ENCODE results near the gene ANKRD6. TPM values are rescaled to one million over a fixed set of nuclear protein-coding genes. Genes with fewer than 3 reads are reported as not detected.

Gene ANKRD6
- 10 to 100 TPM in 3 of 4 donors, 1 to 10 TPM in 1; 9.3 to 26.0 (median 12.4) TPM for total RNA-seq

DNA sequence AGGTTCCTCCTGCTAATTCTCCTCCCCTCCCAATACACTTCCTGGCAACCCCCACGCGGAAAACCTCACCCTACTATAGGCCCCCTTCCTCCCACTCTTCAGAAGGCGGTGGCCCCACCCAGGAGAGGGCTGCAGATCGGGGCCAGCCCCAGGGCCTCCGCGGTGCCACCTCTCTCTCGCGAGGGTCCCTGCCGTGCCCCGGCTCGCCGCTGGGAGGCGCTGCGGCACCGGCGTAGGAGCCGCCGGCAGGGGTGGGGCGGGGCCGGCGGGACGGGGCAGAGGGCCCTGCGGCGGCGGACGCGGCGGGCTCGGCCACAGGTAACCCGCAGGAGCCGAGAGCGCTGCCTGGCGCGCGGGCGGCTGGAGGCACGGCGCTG, at the start of gene ANKRD6:
ANKRD6 (plus strand) TSS at position 278 of the 377 bp plus-strand sequence. CDS start 133,825 bp downstream, outside the sequence.
- peak; percentile 86 for DNase-seq (ENCODE audit: low spot score)
- peak in 2 of 3 donors; percentile 81 to 94 for TF ChIP-seq CTCF (IDR thresholded peaks at IDR 0.05)
- peak; percentile 96 for ATAC-seq (ENCODE audit: low FRiP score)

DNA sequence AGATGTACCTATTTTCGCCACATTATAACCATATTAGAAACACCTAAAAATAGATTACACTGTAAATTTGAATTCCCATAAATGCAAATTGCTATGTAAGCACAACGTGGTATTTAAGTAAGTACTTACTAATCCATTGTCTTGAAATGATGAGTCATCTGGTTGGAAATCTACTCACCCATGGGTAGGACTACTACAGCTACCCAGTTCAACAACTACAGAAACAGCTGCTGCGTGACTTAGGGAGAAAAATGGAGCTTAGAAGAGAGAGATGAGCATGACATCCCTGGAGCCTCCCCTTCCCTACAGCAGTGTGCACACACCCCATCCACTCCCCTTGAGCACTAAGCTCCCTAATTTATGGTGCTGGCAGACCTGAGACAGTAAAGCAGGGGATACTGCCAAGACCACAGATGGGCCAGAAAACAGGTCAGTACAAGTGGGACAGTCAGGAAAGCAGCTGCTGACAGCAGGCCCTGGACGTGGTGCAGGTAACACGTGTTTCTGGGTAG, 47.7 kb upstream of the ANKRD6 start:
- no peak for TF ChIP-seq CTCF (IDR thresholded peaks at IDR 0.05)
- no peak for DNase-seq (ENCODE audit: low spot score)
- ATAC-seq (ENCODE audit: low FRiP score) = no peak

- no peak for TF ChIP-seq CTCF (IDR thresholded peaks at IDR 0.05)
- DNase-seq (ENCODE audit: low spot score) = no peak
- no peak for ATAC-seq (ENCODE audit: low FRiP score)
Measured at GRCh38 chr6:89385846-89386245, 47.1 kb upstream of the ANKRD6 start.

DNA sequence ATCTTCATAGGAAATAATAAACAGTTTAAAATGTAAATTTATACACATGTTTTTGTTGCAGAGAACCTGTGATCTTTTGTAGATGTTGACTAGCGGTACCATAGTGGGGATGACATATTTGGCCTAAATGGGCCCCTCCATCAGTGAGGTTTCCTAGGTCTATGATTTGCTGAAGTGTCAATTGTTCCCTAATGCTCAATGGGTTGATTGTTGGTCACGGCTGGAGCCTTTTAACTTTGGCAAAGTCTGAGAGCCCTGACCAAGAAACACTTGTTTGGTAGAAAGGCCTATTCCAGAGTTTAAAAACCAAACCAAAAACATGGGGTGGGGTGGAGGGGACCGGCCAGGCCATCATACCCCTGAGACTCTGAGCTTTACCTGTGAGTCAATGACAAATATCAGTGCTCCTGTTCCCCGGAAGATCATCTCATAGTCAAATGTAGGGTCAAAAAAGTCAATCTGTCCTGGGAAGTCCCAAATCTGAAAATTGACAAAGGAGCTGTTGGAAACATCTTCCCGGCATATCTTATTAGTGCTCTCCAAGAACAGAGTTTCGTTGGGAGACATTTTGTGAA, 45.9 kb upstream of the ANKRD6 start:
- no peak for TF ChIP-seq CTCF (IDR thresholded peaks at IDR 0.05)
- ATAC-seq (ENCODE audit: low FRiP score) = no peak

GRCh38 chr6:89387516-89388201, 45.3 kb upstream of the ANKRD6 start:
- TF ChIP-seq CTCF (IDR thresholded peaks at IDR 0.05) = no peak
- ATAC-seq (ENCODE audit: low FRiP score) = no peak

More for the DNA sequence above, 45.9 kb upstream of the ANKRD6 start:
- no peak for DNase-seq (ENCODE audit: low spot score)

DNA sequence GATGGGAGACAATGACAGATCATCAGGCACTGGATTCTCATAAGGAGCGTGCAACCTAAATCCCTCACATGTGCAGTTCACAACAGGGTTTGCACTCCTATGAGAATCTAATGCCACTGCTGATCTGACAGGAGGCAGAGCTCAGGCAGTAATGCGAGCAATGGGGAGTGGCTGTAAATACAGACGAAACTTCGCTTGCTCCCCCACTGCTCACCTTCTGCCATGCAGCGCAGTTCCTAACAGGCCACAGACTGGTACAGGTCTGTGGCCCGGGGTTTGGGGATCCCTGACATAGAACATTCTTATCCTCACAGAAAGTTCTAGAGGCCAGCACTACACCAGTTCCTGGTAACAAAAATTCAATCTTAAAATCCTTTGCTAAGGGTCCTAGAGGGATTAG, 44.1 kb upstream of the ANKRD6 start:
- ATAC-seq (ENCODE audit: low FRiP score) = no peak
- DNase-seq (ENCODE audit: low spot score) = no peak
- no peak for TF ChIP-seq CTCF (IDR thresholded peaks at IDR 0.05)

More at GRCh38 chr6:89387516-89388201, 45.3 kb upstream of the ANKRD6 start:
- no peak for DNase-seq (ENCODE audit: low spot score)

- no peak for ATAC-seq (ENCODE audit: low FRiP score)
- no peak for DNase-seq (ENCODE audit: low spot score)
- TF ChIP-seq CTCF (IDR thresholded peaks at IDR 0.05) = no peak
Measured at GRCh38 chr6:89392823-89393222, 40.1 kb upstream of the ANKRD6 start.

Measured in omental fat pad (tissue), 4 donors.